SK-N-MC (cell line): ENCODE measurements around the gene CLEC2A.
A peak's percentile ranks its signal among the peaks of the same experiment; 100 is the strongest.
"Not testable (repeated sequence)": the region's sequence is repeated elsewhere in the genome, so short reads cannot be mapped to it uniquely, and the experiment has no call there.

Experiments used
- DNase-seq: peaks from one replicate; pipeline ENCODE4 v3.0.0-alpha.2; 2011; ENCODE audit warnings: low read depth, low spot score
- H3K27ac ChIP-seq: fragments of 200-600 bp; sonication (generic); 2 replicates; pipeline ENCODE4 v1.5.1; 2016; ENCODE audit warnings: mixed run types
- H3K36me3 ChIP-seq: fragments of 200-600 bp; sonication (generic); 2 replicates; pipeline ENCODE4 v1.6.1; 2017; ENCODE audit warnings: antibody characterized with exemption, low read length, mixed read lengths; ENCODE audit not compliant: insufficient read depth
- H3K4me3 ChIP-seq: fragments of 200-600 bp; sonication (generic); 2 replicates; pipeline ENCODE4 v1.5.1; 2016
- H3K9ac ChIP-seq: fragments of 200-600 bp; sonication (generic); 2 replicates; pipeline ENCODE4 v1.8.0; 2017; ENCODE audit warnings: mixed run types, mixed read lengths; ENCODE audit not compliant: insufficient read length
- H3K9me3 ChIP-seq: fragments of 200-600 bp; sonication (generic); 2 replicates; pipeline ENCODE4 v1.6.1; 2017; ENCODE audit warnings: low read depth, mild to moderate bottlenecking, antibody characterized with exemption, low read length, moderate library complexity, mixed read lengths
- EZH2 ChIP-seq: fragments of 200-600 bp; sonication (generic); IDR thresholded peaks from one replicate; pipeline ENCODE4 v1.6.1; 2017; ENCODE audit warnings: antibody characterized with exemption
- FOXP2 ChIP-seq: optimal IDR thresholded peaks from 2 replicates; pipeline ENCODE3; 2011; ENCODE audit warnings: mild to moderate bottlenecking, moderate library complexity; ENCODE audit not compliant: insufficient read depth; ENCODE audit errors: extremely low read length, control extremely low read depth
- POLR2AphosphoS5 ChIP-seq: IDR thresholded peaks from 2 replicates; pipeline ENCODE4 v1.6.1; 2012; ENCODE audit warnings: mild to moderate bottlenecking, low read depth, low read length, borderline replicate concordance

CLEC2A gene

DNA sequence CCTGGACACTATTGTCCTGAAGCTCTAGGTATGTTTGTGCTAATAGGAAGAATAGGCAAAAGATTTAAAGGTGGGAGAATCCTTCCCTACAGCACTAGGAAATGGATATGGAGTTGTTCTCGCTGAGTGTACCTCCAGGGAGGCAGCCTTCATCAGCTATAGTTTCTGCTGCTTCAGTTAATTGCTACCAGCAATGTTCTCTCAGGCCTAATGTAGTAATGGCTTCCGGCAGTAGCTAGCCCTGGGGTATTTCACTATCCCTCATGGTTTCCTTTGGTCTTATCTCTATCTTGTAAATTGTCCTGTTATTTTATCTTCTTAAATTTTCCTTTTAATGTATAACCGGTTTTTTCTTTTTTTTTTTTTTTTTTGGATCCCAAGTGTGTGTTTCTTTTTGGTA is 29.7 kb upstream of the CLEC2A start:
- no peak for TF ChIP-seq EZH2
- TF ChIP-seq FOXP2, result no peak
- TF ChIP-seq POLR2AphosphoS5, result no peak; the same call in 1 of the 2 replicates
- no peak overlapping the region for H3K9ac ChIP-seq
- DNase-seq, result peak; percentile 75
- no peak overlapping the region for H3K27ac ChIP-seq
- H3K9me3 ChIP-seq, result no peaks in the 10 kb centered on the region
- H3K4me3 ChIP-seq, result no peak overlapping the region
- H3K36me3 ChIP-seq, result no peaks in the 10 kb centered on the region

DNA sequence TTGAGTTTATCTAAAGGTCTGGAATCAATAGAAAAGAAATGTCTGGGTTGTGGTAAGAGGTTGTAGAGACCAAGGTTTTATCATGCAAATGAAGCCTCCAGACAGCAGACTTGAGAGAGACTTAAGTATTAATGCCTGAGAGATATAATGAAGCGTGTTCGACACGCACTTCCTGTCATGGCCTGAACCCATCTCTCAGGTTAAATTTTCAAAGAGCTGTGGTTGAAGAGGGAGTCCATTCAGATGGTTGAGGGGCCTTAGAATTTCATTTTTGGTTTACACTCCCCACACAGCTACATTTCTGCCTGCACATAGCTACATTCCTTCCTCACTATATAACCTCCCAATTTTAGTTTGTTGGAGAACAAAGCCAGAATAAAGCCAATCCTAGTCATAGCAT is 28.9 kb upstream of the CLEC2A start:
- no peak for DNase-seq
- Histone ChIP-seq H3K4me3 (0 out of 2 replicates have a peak overlapping the region, but pooled peaks have one; percentile 20), H3K36me3 (no peaks in the 10 kb centered on the region), H3K9ac (no peak overlapping the region), H3K27ac (no peak overlapping the region), H3K9me3 (no peaks in the 10 kb centered on the region)
- TF ChIP-seq FOXP2 (no peak), EZH2 (no peak), POLR2AphosphoS5 (no peak; the same call in 1 of the 2 replicates)

DNA sequence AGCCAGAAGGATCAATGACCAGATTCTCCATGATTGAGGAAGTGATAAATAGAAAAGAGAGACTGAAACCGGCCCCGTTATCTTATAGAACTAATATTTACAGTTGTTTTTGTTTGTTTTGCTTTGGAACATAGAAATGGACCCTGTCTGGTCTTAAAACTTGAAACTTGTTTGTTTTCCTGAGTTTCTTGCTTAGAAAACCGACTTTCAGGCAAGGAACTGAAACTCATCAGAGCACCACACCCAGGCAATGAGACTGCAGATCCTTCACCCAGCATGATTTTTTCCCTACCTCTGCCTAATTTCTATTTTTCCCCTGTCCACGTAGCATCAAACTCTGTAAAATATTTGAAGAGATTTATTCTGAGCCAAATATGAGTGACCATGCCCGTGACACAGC is 28.4 kb upstream of the CLEC2A start:
- no peak overlapping the region for H3K4me3 ChIP-seq
- no peak overlapping the region for H3K27ac ChIP-seq
- H3K9ac ChIP-seq, result no peak overlapping the region
- TF ChIP-seq EZH2 (no peak), FOXP2 (no peak)
- no peaks in the 10 kb centered on the region for H3K36me3 ChIP-seq
- DNase-seq, result no peak
- H3K9me3 ChIP-seq, result no peaks in the 10 kb centered on the region

DNA sequence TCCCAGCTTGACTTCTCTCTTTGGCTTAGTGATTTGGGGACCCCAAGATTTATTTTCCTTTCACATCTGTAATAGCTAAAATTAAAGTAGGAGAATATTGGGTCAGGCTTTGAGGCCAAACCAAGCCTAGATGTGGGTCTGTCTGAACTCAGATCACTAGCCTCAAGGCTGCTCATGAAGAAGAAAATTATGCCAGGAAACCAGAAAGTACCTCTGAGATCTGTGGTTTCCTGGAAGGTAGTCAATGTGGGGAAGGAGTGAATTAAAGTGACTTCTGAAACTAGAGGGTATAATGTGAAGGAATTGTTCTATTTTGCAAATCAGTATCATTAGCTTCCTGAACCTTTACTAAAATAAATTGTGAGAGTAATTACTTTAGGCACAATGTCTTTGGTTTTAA is 25.7 kb upstream of the CLEC2A start:
- Histone ChIP-seq H3K4me3 (no peak overlapping the region), H3K9me3 (no peaks in the 10 kb centered on the region), H3K36me3 (no peaks in the 10 kb centered on the region), H3K27ac (no peak overlapping the region), H3K9ac (no peak overlapping the region)
- DNase-seq, result no peak
- TF ChIP-seq EZH2 (no peak), FOXP2 (no peak), POLR2AphosphoS5 (no peak)

DNA sequence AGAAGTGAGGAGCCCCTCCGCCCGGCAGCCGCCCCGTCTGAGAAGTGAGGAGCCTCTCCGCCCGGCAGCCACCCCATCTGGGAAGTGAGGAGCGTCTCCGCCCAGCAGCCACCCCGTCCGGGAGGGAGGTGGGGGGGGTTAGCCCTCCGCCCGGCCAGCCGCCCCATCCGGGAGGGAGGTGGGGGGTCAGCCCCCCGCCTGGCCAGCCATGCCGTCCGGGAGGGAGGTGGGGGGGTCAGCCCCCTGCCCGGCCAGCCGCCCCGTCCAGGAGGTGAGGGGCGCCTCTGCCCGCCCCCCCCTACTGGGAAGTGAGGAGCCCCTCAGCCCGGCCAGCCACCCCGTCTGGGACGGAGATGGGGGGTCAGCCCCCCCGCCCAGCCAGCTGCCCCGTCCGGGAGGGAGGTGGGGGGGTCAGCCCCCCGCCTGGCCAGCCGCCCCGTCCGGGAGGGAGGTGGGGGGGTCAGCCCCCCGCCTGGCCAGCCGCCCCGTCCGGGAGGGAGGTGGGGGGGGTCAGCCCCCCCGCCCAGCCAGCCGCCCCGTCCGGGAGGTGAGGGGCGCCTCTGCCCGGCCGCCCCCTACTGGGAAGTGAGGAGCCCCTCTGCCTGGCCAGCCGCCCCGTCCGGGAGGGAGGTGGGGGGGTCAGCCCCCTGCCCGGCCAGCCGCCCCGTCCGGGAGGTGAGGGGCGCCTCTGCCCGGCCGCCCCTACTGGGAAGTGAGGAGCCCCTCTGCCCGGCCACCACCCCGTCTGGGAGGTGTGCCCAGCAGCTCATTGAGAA is 21.0 kb upstream of the CLEC2A start:
- H3K9ac ChIP-seq, H3K27ac ChIP-seq, DNase-seq, H3K36me3 ChIP-seq, H3K4me3 ChIP-seq, H3K9me3 ChIP-seq: not testable (repeated sequence)

DNA sequence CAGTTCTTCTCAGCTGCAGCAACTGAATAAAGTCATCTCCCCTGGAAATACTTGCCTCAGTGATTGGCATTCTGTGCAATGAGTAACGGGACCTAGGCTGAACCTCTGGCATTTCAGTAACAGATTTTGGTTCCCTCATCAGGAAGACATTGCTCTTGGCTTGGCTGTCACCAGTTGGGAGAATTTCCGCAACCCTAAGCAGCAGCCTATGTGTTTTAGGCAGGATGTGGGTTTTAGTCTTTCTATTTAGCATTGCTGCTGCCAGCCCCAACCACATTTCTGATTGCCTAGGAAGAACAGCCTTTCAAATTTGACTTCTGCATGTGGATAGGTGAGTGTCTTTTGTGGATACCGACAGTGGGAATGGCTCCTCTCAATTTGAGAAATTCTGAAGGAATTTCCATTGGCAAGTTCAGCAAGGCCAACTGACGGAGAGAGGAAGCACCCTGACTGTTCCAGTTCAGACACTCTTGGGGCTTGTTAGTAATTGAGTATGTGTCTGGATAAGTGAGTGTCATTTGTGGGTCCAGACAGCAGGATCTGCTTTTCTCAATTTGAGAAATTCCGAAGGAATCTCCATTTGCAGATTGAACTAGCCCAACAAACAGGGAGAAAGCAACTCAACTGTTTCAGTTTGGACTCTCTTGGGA is 19.0 kb upstream of the CLEC2A start:
- DNase-seq, result no peak
- Histone ChIP-seq H3K4me3 (no peak overlapping the region), H3K27ac (no peak overlapping the region), H3K9me3 (no peaks in the 10 kb centered on the region), H3K9ac (no peak overlapping the region), H3K36me3 (no peaks in the 10 kb centered on the region)
- TF ChIP-seq FOXP2 (no peak), EZH2 (no peak), POLR2AphosphoS5 (no peak)

DNA sequence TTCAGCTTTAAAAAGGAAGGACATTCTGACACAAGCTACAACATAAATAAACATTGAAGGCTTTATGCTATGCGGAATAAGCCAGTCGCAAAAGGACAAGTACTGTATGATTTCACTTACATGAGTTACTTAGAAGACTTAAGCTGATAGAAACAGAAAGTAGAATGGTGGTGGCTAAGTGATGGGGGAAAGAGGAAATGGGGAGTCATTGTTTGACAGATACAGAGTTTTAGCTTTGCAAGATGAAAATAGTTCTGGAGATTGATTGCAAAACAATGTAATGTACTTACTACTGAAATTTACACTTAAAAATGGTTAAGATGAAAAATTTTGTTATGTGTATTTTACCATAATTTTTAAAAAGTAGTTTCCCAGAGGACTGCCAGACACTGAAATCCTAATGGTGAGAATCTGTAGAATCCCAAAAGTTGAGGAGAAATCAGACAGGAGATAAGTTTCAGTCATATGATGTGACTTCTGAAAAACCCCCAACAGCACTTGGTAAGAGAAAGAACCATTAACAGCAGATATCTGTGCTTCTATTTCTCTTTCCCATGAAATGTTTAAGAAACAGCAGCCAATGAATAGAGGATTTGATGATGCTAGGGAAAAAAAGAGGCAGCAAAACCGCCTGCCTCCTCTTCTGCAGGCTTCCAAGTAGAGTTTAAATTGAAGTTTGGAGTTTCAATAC is 16.6 kb upstream of the CLEC2A start:
- TF ChIP-seq EZH2 (no peak), FOXP2 (no peak), POLR2AphosphoS5 (no peak)
- Histone ChIP-seq H3K9ac (no peak overlapping the region), H3K36me3 (no peaks in the 10 kb centered on the region), H3K27ac (no peak overlapping the region), H3K9me3 (no peaks in the 10 kb centered on the region), H3K4me3 (no peak overlapping the region)
- DNase-seq, result no peak

DNA sequence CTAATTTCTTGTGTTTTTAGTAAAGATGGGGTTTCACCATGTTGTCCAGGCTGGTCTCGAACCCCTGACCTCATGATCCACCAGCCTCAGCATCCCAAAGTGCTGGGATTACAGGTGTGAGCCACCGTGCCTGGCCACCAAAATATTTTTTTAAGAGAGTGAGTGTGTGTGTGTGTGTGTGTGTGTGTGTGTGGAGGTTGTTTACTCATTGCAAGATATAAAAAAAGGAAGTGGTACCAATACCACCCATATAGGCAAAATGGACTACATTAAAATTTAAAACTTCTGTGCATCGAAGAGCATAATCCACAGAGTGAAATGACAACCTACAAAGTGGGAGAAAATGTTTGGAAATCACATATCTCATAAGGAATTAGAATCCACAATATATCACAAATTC is 15.5 kb upstream of the CLEC2A start:
- no peak for TF ChIP-seq EZH2
- no peak for TF ChIP-seq POLR2AphosphoS5
- no peak for TF ChIP-seq FOXP2
- no peak overlapping the region for H3K9ac ChIP-seq

More for the DNA sequence above, 15.5 kb upstream of the CLEC2A start:
- no peak for DNase-seq
- H3K9me3 ChIP-seq, result no peaks in the 10 kb centered on the region
- H3K36me3 ChIP-seq, result no peaks in the 10 kb centered on the region
- no peak overlapping the region for H3K4me3 ChIP-seq
- no peak overlapping the region for H3K27ac ChIP-seq
